Ishikawa (cell line): ENCODE measurements around the gene STXBP5.

Source experiments
- CEBPB ChIP-seq: IDR thresholded peaks from 2 replicates; pipeline ENCODE4 v1.6.1; 2012
- CREB1 ChIP-seq: IDR thresholded peaks from 2 replicates; pipeline ENCODE4 v1.6.1; 2012; ENCODE audit warnings: low read depth
- EP300 ChIP-seq: IDR thresholded peaks from 2 replicates; pipeline ENCODE4 v1.6.1; 2012; ENCODE audit warnings: borderline replicate concordance
- FOXM1 ChIP-seq: IDR thresholded peaks from 2 replicates; pipeline ENCODE4 v1.6.1; 2012; ENCODE audit warnings: low read depth, borderline replicate concordance
- TAF1 ChIP-seq: IDR thresholded peaks from 2 replicates; pipeline ENCODE4 v1.6.1; 2012; ENCODE audit warnings: low read depth, mild to moderate bottlenecking
- TCF12 ChIP-seq: IDR thresholded peaks from 2 replicates; pipeline ENCODE4 v1.6.1; 2012; ENCODE audit warnings: low read depth
- YY1 ChIP-seq: IDR thresholded peaks from 2 replicates; pipeline ENCODE4 v1.6.1; 2012; ENCODE audit warnings: low read depth
- ZBTB7A ChIP-seq: IDR thresholded peaks from 2 replicates; pipeline ENCODE4 v1.6.1; 2012; ENCODE audit warnings: low read depth
- TF ChIP-seq, protein P1 (sequence below): IDR thresholded peaks from 2 replicates; pipeline ENCODE4 v1.6.1; 2012

DNA sequence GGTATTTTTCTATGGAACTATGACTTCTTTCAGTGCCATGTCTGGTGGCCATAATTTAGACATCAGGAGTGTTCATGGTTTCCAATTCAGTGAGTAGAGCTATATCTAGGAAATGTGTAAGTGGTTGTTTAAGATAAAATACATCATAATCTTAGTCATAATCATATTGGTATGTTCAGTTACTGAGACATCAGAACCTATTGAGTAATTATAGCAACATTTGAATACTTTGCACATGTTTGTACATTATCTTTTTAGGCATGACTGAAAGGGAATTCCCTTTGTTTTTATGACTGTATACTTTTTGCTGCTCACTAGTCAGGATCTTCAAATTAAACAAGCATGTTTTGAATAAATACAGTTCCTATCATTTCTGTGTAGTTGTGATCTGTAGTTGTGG lies 64.0 kb downstream of the STXBP5 start:
- TF ChIP-seq TCF12 (no peak), ZBTB7A (no peak), TAF1 (no peak), CREB1 (no peak), CEBPB (no peak), YY1 (no peak), EP300 (no peak), FOXM1 (no peak)
- TF ChIP-seq, protein P1, sequence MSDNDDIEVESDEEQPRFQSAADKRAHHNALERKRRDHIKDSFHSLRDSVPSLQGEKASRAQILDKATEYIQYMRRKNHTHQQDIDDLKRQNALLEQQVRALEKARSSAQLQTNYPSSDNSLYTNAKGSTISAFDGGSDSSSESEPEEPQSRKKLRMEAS = no peak
